Naive thymus-derived CD4-positive, alpha-beta T cell (primary cell): ENCODE data around the gene PID1. TPM values are rescaled to one million over a fixed set of nuclear protein-coding genes. Genes with fewer than 3 reads are reported as not detected.

ENCODE experiments used
- ATAC-seq: fragments of 150-1000 bp; cut with Tn5 transposase; 2 replicates; pipeline ENCODE4 v1.10.0; 2021; ENCODE audit warnings: mild to moderate bottlenecking, moderate library complexity
- CTCF ChIA-PET: fragments of 350-600 bp; sonication (Branson Sonifier 250); formaldehyde crosslinking; loops from one replicate; lab custom pipeline; 2021; ENCODE audit warnings: antibody characterized with exemption; lab: Charles Lee
- POLR2A ChIA-PET: fragments of 350-600 bp; sonication (Branson Sonifier 250); formaldehyde crosslinking; loops from one replicate; lab custom pipeline; 2021; ENCODE audit warnings: antibody characterized with exemption, inconsistent platforms; lab: Charles Lee
- DNase-seq, 9 donors: peaks; one replicate each; pipeline versions ENCODE4 v3.0.0 to v3.0.0-alpha.2; 2020 to 2022; ENCODE audit warnings: mixed read lengths in 1 of 9
- H3K27ac ChIP-seq: one replicate; pipeline ENCODE4 v1.7.0; 2013; ENCODE audit warnings: mild to moderate bottlenecking, low read depth, low read length, moderate library complexity
- H3K27me3 ChIP-seq, 2 donors: one replicate each; pipeline ENCODE4 v1.7.0; 2013; ENCODE audit warnings: low read length in 2 of 2, mild to moderate bottlenecking in 2 of 2, moderate library complexity in 2 of 2; ENCODE audit not compliant: control insufficient read depth in 2 of 2, insufficient read depth in 2 of 2
- H3K36me3 ChIP-seq, 3 experiments: 1 replicate in 2 of 3; 2 replicates in 1 of 3; pipeline ENCODE4 v1.7.0; 2013; ENCODE audit warnings: low read length in 3 of 3, mild to moderate bottlenecking in 3 of 3, moderate library complexity in 1 of 3; ENCODE audit not compliant: insufficient read depth in 3 of 3, control insufficient read depth in 2 of 3
- H3K4me1 ChIP-seq, 2 donors: one replicate each; pipeline ENCODE4 v1.7.0; 2013; ENCODE audit warnings: low read length in 2 of 2, mild to moderate bottlenecking in 2 of 2, moderate library complexity in 1 of 2; ENCODE audit not compliant: control insufficient read depth in 2 of 2, insufficient read depth in 2 of 2
- H3K4me3 ChIP-seq: 2 replicates; pipeline ENCODE4 v1.7.0; 2013; ENCODE audit warnings: mild to moderate bottlenecking, low read length
- H3K9me3 ChIP-seq, 3 experiments: 1 replicate in 2 of 3; 2 replicates in 1 of 3; pipeline ENCODE4 v1.7.0; 2013; ENCODE audit warnings: low read length in 3 of 3; ENCODE audit not compliant: control insufficient read depth in 2 of 3
- H3K27ac Mint-ChIP-seq, 9 donors: one replicate each; pipeline ENCODE4 v1.8.0; 2020 to 2022; ENCODE audit warnings: mixed read lengths in 9 of 9, mild to moderate bottlenecking in 8 of 9, moderate library complexity in 5 of 9, inconsistent platforms in 2 of 9
- H3K27me3 Mint-ChIP-seq, 5 donors: one replicate each; pipeline ENCODE4 v1.8.0; 2021 to 2022; ENCODE audit warnings: mixed read lengths in 5 of 5, mild to moderate bottlenecking in 1 of 5
- H3K36me3 Mint-ChIP-seq, 5 donors: one replicate each; pipeline ENCODE4 v1.8.0; 2020 to 2022; ENCODE audit warnings: mixed read lengths in 5 of 5, mild to moderate bottlenecking in 3 of 5, inconsistent platforms in 1 of 5
- H3K4me1 Mint-ChIP-seq, 7 donors: one replicate each; pipeline ENCODE4 v1.8.0; 2020 to 2022; ENCODE audit warnings: mixed read lengths in 7 of 7, mild to moderate bottlenecking in 3 of 7, inconsistent platforms in 1 of 7
- H3K4me3 Mint-ChIP-seq, 10 donors: one replicate each; pipeline ENCODE4 v1.8.0; 2020 to 2022; ENCODE audit warnings: mild to moderate bottlenecking in 10 of 10, mixed read lengths in 10 of 10, moderate library complexity in 6 of 10, inconsistent platforms in 2 of 10
- H3K9me3 Mint-ChIP-seq, 11 donors: one replicate each; pipeline ENCODE4 v1.8.0; 2020 to 2022; ENCODE audit warnings: mixed read lengths in 11 of 11, mild to moderate bottlenecking in 4 of 11, inconsistent platforms in 1 of 11, moderate library complexity in 1 of 11
- intact Hi-C, 2 donors: fragments of 100-400 bp; cut with micrococcal nuclease; formaldehyde crosslinking; loops; one replicate each; pipeline ENCODE4 v1.15.1; 2023
- polyA plus RNA-seq, 2 donors: library from polyadenylated mRNA; unstranded; fragments of 300-500 nt; fragmentation: Illumina TruSeq; gene quantifications; one replicate each; pipeline ENCODE4 v1.2.3, GENCODE V29; 2021
- total RNA-seq, 6 experiments: library from RNA in 5 of 6; stranded (reverse) in 5 of 6; gene quantifications; 1 replicate in 5 of 6; 2 replicates in 1 of 6; pipeline ENCODE4 v1.2.3 and lab custom pipeline; 2021 to 2026

Gene PID1
- total and polyA plus RNA-seq, 7 experiments from 2014 or later: 0.07 to 5.3 (median 1.1) TPM; not detected in 2

GRCh38 chr2:229087843-229088516 is 183.1 kb downstream of the PID1 start:
- no peaks in the 10 kb centered on the region for H3K27me3 ChIP-seq

DNA sequence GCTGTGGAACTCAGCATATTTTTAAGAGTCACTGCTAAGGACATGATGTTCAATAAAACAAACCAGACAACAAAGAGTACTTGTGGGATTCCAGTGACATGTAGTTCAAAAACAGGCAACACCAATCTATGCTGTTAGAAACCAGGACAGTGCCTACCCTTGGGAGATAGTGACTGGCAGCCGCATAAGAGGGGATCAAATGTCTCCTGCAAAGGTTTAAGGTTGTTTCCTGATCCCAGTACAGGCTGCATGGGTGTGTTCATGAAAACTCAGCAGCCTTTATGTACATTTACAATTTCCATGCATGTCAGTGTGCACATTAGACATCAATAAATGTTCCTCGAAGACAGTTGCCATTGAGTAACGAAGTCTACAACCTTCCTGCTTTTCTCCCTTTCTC is 183.8 kb downstream of the PID1 start:
- H3K4me3 ChIP-seq: no peak overlapping the region
- no peak overlapping the region for H3K27ac ChIP-seq
- no peak for ATAC-seq
- H3K36me3 Mint-ChIP-seq: no peaks in the 10 kb centered on the region
- H3K27ac Mint-ChIP-seq: no peak overlapping the region
- intact Hi-C loops: no loop called here
- H3K9me3 ChIP-seq: no peaks in the 10 kb centered on the region
- no peaks in the 10 kb centered on the region for H3K4me1 ChIP-seq
- DNase-seq: no peak
- CTCF ChIA-PET: no interaction called here
- H3K36me3 ChIP-seq: no peaks in the 10 kb centered on the region
- no peaks in the 10 kb centered on the region for H3K27me3 Mint-ChIP-seq
- POLR2A ChIA-PET: no interaction called here
- H3K9me3 Mint-ChIP-seq: peaks cover 0 to 6% (median 0%) of the 10 kb centered on the region in 11 donors
- H3K27me3 ChIP-seq: no peaks in the 10 kb centered on the region
- H3K4me1 Mint-ChIP-seq: peaks cover 0 to 2% (median 0%) of the 10 kb centered on the region in 7 donors
- no peak overlapping the region for H3K4me3 Mint-ChIP-seq

More at GRCh38 chr2:229087843-229088516, 183.1 kb downstream of the PID1 start:
- intact Hi-C loops: no loop called here
- no peaks in the 10 kb centered on the region for H3K36me3 Mint-ChIP-seq
- CTCF ChIA-PET: no interaction called here
- no peak for DNase-seq
- peaks cover 0 to 2% (median 0%) of the 10 kb centered on the region in 7 donors for H3K4me1 Mint-ChIP-seq
- H3K36me3 ChIP-seq: no peaks in the 10 kb centered on the region
- no peak for ATAC-seq
- H3K27ac ChIP-seq: no peak overlapping the region
- H3K9me3 Mint-ChIP-seq: peaks cover 0 to 6% (median 0%) of the 10 kb centered on the region in 11 donors
- H3K4me3 ChIP-seq: no peak overlapping the region
- H3K4me1 ChIP-seq: no peaks in the 10 kb centered on the region
- H3K27me3 Mint-ChIP-seq: no peaks in the 10 kb centered on the region
- H3K27ac Mint-ChIP-seq: no peak overlapping the region
- no peak overlapping the region for H3K4me3 Mint-ChIP-seq
- H3K9me3 ChIP-seq: no peaks in the 10 kb centered on the region
- POLR2A ChIA-PET: no interaction called here

GRCh38 chr2:229085439-229085838 is 185.6 kb downstream of the PID1 start:
- ATAC-seq: no peak
- Histone ChIP-seq H3K36me3 (no peaks in the 10 kb centered on the region), H3K9me3 (no peaks in the 10 kb centered on the region), H3K27me3 (no peaks in the 10 kb centered on the region), H3K27ac (no peak overlapping the region), H3K4me3 (no peak overlapping the region), H3K4me1 (no peaks in the 10 kb centered on the region)
- Mint-ChIP-seq H3K9me3 (peaks cover 0 to 16% (median 4%) of the 10 kb centered on the region in 11 donors), H3K4me1 (peaks cover 0 to 2% (median 0%) of the 10 kb centered on the region in 7 donors), H3K27me3 (no peaks in the 10 kb centered on the region), H3K27ac (no peak overlapping the region), H3K36me3 (no peaks in the 10 kb centered on the region), H3K4me3 (no peak overlapping the region)
- intact Hi-C loops: no loop called here
- CTCF ChIA-PET: no interaction called here
- DNase-seq: no peak
- POLR2A ChIA-PET: no interaction called here

GRCh38 chr2:229084447-229084846 is 186.6 kb downstream of the PID1 start:
- Histone ChIP-seq H3K4me3 (no peak overlapping the region), H3K27me3 (no peaks in the 10 kb centered on the region), H3K27ac (no peak overlapping the region), H3K4me1 (no peaks in the 10 kb centered on the region), H3K9me3 (no peaks in the 10 kb centered on the region), H3K36me3 (no peaks in the 10 kb centered on the region)
- CTCF ChIA-PET: interaction anchor here (1.5 kb wide), 1 partner anchor 8 kb away, joined by 3 read pairs; no protein-coding TSS in a partner anchor
- Mint-ChIP-seq H3K4me1 (peaks cover 0 to 2% (median 0%) of the 10 kb centered on the region in 7 donors), H3K9me3 (peaks cover 0 to 16% (median 4%) of the 10 kb centered on the region in 11 donors), H3K4me3 (no peak overlapping the region), H3K36me3 (no peaks in the 10 kb centered on the region), H3K27me3 (no peaks in the 10 kb centered on the region), H3K27ac (no peak overlapping the region)
- ATAC-seq: no peak
- POLR2A ChIA-PET: no interaction called here
- intact Hi-C loops: no loop called here
- no peak for DNase-seq

DNA sequence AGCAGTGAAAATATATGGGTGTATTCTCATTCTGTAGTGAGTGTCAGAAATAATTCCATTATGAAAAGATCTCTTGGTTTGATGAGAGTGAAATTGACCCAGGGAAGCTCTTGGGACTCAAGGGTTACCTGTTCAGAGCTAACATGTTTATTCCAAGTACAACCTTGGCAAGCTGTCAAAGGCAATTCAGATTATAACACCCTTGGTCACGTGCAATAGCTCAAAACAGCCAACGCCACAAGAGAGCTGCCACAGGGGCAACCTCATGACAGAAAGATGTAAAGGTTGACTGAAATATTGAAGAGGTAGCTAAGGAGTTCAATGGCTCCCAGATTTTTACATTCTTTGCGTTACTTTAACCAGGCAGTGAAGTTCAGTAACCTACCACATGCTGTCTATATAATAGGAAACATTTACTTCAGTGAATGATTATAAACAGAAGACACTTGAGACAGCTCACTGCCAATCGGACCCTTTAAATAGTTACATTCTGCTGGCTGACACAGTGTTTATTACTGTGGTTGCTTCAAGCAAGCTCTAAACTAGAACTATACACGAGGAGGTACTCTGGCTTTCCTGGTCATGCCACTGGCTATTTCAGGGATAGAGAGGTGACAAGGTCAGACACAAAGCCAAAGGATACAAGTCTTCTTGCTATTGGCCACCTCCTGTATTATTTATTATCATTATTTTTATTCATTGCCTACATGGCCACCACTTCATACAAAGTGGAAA is 187.3 kb downstream of the PID1 start:
- Mint-ChIP-seq H3K4me3 (no peak overlapping the region), H3K27ac (no peak overlapping the region), H3K36me3 (no peaks in the 10 kb centered on the region), H3K27me3 (no peaks in the 10 kb centered on the region), H3K4me1 (peaks cover 0 to 2% (median 0%) of the 10 kb centered on the region in 7 donors), H3K9me3 (peaks cover 0 to 16% (median 4%) of the 10 kb centered on the region in 11 donors)
- Histone ChIP-seq H3K27ac (no peak overlapping the region), H3K36me3 (no peaks in the 10 kb centered on the region), H3K9me3 (no peaks in the 10 kb centered on the region), H3K4me3 (no peak overlapping the region), H3K4me1 (no peaks in the 10 kb centered on the region), H3K27me3 (no peaks in the 10 kb centered on the region)
- no peak for DNase-seq
- no peak for ATAC-seq
- intact Hi-C loops: no loop called here
- ChIA-PET POLR2A (no interaction called here), CTCF (interaction anchor here (1.5 kb wide), 1 partner anchor 9 kb away, joined by 3 read pairs; no protein-coding TSS in a partner anchor)

DNA sequence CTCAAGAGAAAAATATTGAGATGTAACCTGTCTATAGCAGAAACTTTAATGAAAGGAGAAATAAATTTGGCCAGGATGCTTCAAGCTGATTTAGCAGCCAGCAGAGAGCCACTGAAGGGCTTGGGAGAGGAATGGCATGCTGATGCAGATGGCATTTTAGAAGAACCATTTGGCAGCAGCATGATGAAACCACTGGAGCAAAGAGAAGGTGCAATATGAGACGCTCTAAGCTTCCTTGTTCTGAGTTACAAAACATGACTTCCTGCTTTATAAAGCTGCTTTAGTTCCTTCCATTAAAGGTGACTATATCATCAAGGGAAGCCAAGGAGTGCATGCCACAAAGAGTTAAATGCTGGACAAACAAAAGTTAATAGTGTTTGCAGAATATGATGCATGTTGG is 189.7 kb downstream of the PID1 start:
- no peak overlapping the region for H3K4me3 ChIP-seq
- no peak overlapping the region for H3K4me3 Mint-ChIP-seq
- DNase-seq (no peak), ATAC-seq (no peak)
- no peaks in the 10 kb centered on the region for H3K36me3 Mint-ChIP-seq
- intact Hi-C loops: no loop called here
- no peaks in the 10 kb centered on the region for H3K9me3 ChIP-seq
- H3K9me3 Mint-ChIP-seq: peaks cover 0 to 24% (median 7%) of the 10 kb centered on the region in 11 donors
- no peak overlapping the region for H3K27ac ChIP-seq
- H3K36me3 ChIP-seq: no peaks in the 10 kb centered on the region
- H3K27me3 Mint-ChIP-seq: no peaks in the 10 kb centered on the region
- no peak overlapping the region for H3K27ac Mint-ChIP-seq
- H3K4me1 ChIP-seq: no peaks in the 10 kb centered on the region
- ChIA-PET POLR2A (no interaction called here), CTCF (no interaction called here)
- H3K4me1 Mint-ChIP-seq: no peaks in the 10 kb centered on the region
- H3K27me3 ChIP-seq: no peaks in the 10 kb centered on the region
